Measurements from ENCODE around the gene TBL2. TPM values are rescaled to one million over a fixed set of nuclear protein-coding genes. Genes with fewer than 3 reads are reported as not detected.
"Not testable (repeated sequence)": the region's sequence is repeated elsewhere in the genome, so short reads cannot be mapped to it uniquely, and the experiment has no call there.

The TBL2 gene
- total RNA-seq, 1 donor from 2014 or later: 52.2 TPM

DNA sequence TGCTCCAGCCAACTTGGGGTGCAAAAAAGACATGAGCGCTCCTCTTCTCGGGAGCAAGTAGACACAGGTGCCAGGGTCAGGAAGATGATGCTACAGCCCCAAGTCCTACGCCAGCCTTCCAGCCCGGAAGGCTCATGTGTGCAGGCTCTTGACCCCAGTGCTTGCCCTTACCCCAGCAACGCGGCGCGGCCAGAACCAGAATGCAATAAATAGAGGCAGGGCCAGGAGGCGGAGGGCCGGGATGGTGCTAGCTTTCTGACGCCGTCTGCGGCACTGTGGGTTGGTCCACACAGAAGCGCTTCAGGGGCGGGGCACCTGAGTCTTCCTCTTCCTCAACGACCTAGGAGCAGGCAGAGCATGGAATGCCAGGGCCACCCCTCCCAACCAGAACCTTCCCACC lies 41.3 kb downstream of the TBL2 start:
- DNase-seq (ENCODE audit: low spot score in 2 of 2, unreplicated experiment in 2 of 2): no peak
- H3K4me3 Mint-ChIP-seq: no peak overlapping the region
- no peak overlapping the region for H3K27ac Mint-ChIP-seq
- TF ChIP-seq, protein P1, sequence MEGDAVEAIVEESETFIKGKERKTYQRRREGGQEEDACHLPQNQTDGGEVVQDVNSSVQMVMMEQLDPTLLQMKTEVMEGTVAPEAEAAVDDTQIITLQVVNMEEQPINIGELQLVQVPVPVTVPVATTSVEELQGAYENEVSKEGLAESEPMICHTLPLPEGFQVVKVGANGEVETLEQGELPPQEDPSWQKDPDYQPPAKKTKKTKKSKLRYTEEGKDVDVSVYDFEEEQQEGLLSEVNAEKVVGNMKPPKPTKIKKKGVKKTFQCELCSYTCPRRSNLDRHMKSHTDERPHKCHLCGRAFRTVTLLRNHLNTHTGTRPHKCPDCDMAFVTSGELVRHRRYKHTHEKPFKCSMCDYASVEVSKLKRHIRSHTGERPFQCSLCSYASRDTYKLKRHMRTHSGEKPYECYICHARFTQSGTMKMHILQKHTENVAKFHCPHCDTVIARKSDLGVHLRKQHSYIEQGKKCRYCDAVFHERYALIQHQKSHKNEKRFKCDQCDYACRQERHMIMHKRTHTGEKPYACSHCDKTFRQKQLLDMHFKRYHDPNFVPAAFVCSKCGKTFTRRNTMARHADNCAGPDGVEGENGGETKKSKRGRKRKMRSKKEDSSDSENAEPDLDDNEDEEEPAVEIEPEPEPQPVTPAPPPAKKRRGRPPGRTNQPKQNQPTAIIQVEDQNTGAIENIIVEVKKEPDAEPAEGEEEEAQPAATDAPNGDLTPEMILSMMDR (IDR thresholded peaks at IDR 0.05; ENCODE audit: unreplicated experiment): no peak
- H3K27me3 Mint-ChIP-seq (ENCODE audit: low read depth): no peaks in the 10 kb centered on the region
- H3K4me1 Mint-ChIP-seq: no peaks in the 10 kb centered on the region
- H3K36me3 Mint-ChIP-seq: peaks cover 34% of the 10 kb centered on the region
- no peaks in the 10 kb centered on the region for H3K9me3 Mint-ChIP-seq

DNA sequence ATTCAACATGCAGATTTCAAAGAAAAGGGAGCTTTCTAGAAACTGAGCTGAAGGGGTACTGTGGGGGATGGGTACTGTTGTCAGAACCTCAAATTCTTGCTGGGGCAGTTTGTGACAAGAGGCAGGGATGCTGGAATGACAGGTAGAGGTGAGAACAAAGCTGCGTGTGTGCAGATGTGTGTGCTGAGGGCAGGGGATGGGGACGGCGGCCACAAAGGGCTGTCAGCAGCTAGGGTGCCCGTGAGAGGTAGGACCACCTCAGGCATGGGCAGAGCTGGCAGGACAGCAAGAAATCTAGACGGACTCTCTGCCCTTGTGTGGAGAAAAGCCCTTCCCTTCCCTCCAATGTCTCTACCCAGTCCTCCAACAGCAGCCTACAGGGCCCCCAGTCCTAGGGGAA lies 41.9 kb downstream of the TBL2 start:
- peaks cover 30% of the 10 kb centered on the region for H3K36me3 Mint-ChIP-seq
- H3K9me3 Mint-ChIP-seq: no peaks in the 10 kb centered on the region
- no peak overlapping the region for H3K4me3 Mint-ChIP-seq
- no peak overlapping the region for H3K27ac Mint-ChIP-seq
- no peaks in the 10 kb centered on the region for H3K4me1 Mint-ChIP-seq
- H3K27me3 Mint-ChIP-seq (ENCODE audit: low read depth): no peaks in the 10 kb centered on the region
- no peak for DNase-seq (ENCODE audit: low spot score in 2 of 2, unreplicated experiment in 2 of 2)
- TF ChIP-seq, protein P1 (IDR thresholded peaks at IDR 0.05; ENCODE audit: unreplicated experiment): no peak

DNA sequence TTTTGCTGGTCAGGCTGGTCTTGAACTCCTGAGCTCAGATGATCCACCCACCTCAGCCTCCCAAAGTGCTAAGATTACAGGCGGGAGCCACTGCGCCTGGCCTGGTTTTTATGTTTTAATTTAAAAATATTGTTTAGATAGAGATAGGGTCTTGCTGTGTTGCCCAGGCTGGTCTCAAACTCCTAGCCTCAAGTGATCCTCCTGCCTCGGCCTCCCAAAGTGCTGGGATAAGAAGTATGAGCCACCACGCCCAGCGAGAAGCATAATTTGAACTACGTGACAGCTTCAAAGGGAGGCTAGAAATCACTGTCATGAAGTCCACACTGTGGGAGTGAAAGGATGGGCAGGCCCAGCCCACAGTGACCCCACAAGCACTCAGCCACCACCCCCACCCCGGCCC lies 42.5 kb downstream of the TBL2 start:
- H3K9me3 Mint-ChIP-seq; H3K4me3 Mint-ChIP-seq; H3K27ac Mint-ChIP-seq; H3K4me1 Mint-ChIP-seq; H3K27me3 Mint-ChIP-seq (ENCODE audit: low read depth); DNase-seq (ENCODE audit: low spot score in 2 of 2, unreplicated experiment in 2 of 2): not testable (repeated sequence)
- H3K36me3 Mint-ChIP-seq: peaks cover 27% of the 10 kb centered on the region

DNA sequence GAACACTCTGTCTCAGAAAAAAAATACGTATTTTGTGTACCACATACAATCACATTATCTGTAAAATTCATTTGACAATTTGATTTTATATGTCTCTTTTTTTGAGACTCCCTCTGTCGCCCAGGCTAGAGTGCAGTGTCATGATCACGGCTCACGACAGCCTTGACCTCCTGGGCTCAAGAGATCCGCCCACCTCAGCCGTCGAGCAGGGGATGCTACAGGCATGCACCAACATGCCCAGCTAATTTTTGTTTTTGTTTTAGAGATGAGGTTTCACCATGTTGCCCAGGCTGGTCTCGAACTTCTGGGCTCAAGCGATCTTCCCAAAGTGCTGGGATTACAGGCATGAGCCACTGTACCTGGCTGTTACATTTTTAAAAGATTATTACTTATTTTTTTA lies 44.6 kb downstream of the TBL2 start:
- H3K27me3 Mint-ChIP-seq (ENCODE audit: low read depth): no peaks in the 10 kb centered on the region
- H3K36me3 Mint-ChIP-seq: peaks cover 25% of the 10 kb centered on the region
- TF ChIP-seq, protein P1 (IDR thresholded peaks at IDR 0.05; ENCODE audit: unreplicated experiment): no peak
- no peaks in the 10 kb centered on the region for H3K9me3 Mint-ChIP-seq
- no peak for DNase-seq (ENCODE audit: low spot score in 2 of 2, unreplicated experiment in 2 of 2)
- H3K27ac Mint-ChIP-seq: no peak overlapping the region
- no peaks in the 10 kb centered on the region for H3K4me1 Mint-ChIP-seq
- no peak overlapping the region for H3K4me3 Mint-ChIP-seq

DNA sequence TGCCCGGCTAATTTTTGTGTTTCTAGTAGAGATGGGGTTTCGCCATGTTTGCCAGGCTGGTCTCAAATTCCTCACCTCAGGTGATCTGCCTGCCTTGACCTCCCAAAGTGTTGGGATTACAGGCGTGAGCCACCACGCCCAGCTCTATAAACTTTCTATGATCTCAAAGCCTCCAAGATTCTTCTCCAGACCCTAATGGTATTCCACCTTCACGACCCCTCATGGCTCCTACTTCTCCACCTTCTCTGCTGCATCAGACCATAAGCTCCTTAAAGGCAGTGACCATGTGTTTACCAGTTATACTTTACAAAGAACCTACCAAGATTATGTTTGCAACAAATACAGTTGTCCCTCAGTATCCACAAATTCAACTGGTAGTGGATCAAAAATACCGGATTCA lies 46.2 kb downstream of the TBL2 start:
- TF ChIP-seq, protein P1 (IDR thresholded peaks at IDR 0.05; ENCODE audit: unreplicated experiment): no peak
- Mint-ChIP-seq H3K4me1 (no peaks in the 10 kb centered on the region), H3K27me3 (ENCODE audit: low read depth) (no peaks in the 10 kb centered on the region), H3K9me3 (no peaks in the 10 kb centered on the region), H3K4me3 (no peak overlapping the region), H3K27ac (no peak overlapping the region), H3K36me3 (peaks cover 18% of the 10 kb centered on the region)
- DNase-seq (ENCODE audit: low spot score in 2 of 2, unreplicated experiment in 2 of 2): no peak

DNA sequence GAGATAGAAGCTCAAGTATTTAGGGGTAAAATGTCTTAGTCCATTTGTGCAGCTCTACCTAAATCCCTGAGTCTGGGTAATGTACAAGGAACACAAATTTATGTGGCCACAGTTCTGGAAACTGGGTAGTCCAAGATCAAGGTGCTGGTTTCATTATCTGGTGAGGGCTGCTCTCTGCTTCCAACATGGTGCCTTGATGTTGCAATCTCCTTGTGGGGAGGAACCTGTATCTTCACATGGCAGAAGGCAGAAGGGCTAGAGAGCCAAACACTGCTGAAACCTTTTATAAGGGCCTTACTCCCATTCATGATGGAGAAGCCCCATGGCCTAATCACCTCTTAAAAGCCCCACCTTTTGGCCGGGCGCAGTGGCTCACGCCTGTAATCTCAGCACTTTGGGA lies 47.6 kb downstream of the TBL2 start:
- no peak for DNase-seq (ENCODE audit: low spot score in 2 of 2, unreplicated experiment in 2 of 2)
- H3K9me3 Mint-ChIP-seq: no peaks in the 10 kb centered on the region
- H3K4me1 Mint-ChIP-seq: no peaks in the 10 kb centered on the region
- H3K36me3 Mint-ChIP-seq: peaks cover 9% of the 10 kb centered on the region
- TF ChIP-seq, protein P1 (IDR thresholded peaks at IDR 0.05; ENCODE audit: unreplicated experiment): no peak
- H3K4me3 Mint-ChIP-seq: no peak overlapping the region
- H3K27me3 Mint-ChIP-seq (ENCODE audit: low read depth): no peaks in the 10 kb centered on the region
- H3K27ac Mint-ChIP-seq: no peak overlapping the region

Data from mesothelial cell of epicardium (in vitro differentiated cells).